HG03432 (cell line): ENCODE measurements around the gene GNPTG.

Source experiments
- ATAC-seq: cut with Tn5 transposase; IDR thresholded peaks from one replicate; pipeline ENCODE4 v1.9.1; 2021; ENCODE audit warnings: mild to moderate bottlenecking, moderate library complexity; ENCODE audit not compliant: unreplicated experiment

GNPTG gene

GRCh38 chr16:1392826-1393225, 41.1 kb downstream of the GNPTG start:
- ATAC-seq: no peak

GRCh38 chr16:1393613-1394176, 42.0 kb downstream of the GNPTG start:
- ATAC-seq: no peak

GRCh38 chr16:1394367-1394951, 42.7 kb downstream of the GNPTG start:
- no peak for ATAC-seq

- ATAC-seq: no peak
These were observed 43.8 kb downstream of the GNPTG start for GRCh38 chr16:1395444-1396031.

- no peak for ATAC-seq
These were observed 46.0 kb downstream of the GNPTG start for GRCh38 chr16:1397779-1398178.

- ATAC-seq: no peak
These were observed 46.6 kb downstream of the GNPTG start for GRCh38 chr16:1398351-1398750.

- ATAC-seq: no peak
These were observed 47.3 kb downstream of the GNPTG start for GRCh38 chr16:1398826-1399581.

GRCh38 chr16:1401061-1401757, 49.5 kb downstream of the GNPTG start:
- no peak for ATAC-seq

- ATAC-seq: no peak
These were observed 50.0 kb downstream of the GNPTG start for GRCh38 chr16:1401758-1402154.

GRCh38 chr16:1403036-1403435, 51.3 kb downstream of the GNPTG start:
- no peak for ATAC-seq

- ATAC-seq: no peak
These were observed 52.0 kb downstream of the GNPTG start for GRCh38 chr16:1403733-1404132.

- peak; percentile 10 for ATAC-seq
These were observed 56.0 kb downstream of the GNPTG start for GRCh38 chr16:1407753-1408152.

GRCh38 chr16:1408171-1408837, 56.6 kb downstream of the GNPTG start:
- ATAC-seq: peak; percentile 83

GRCh38 chr16:1412847-1413246, 61.1 kb downstream of the GNPTG start:
- ATAC-seq: no peak
